Activated T-cell treated with anti-CD3 and anti-CD28 coated beads, Interleukin-2, amount 50 U/mL, for 4 hours (primary cell): ENCODE data around the gene RASL10A. TPM values are rescaled to one million over a fixed set of nuclear protein-coding genes. Genes with fewer than 3 reads are reported as not detected.
A peak's percentile ranks its signal among the peaks of the same experiment; 100 is the strongest.

Experiments
- ATAC-seq, 2 donors: fragments of 200-7000 bp; cut with Tn5 transposase; one replicate each; pipeline ENCODE4 v1.10.0; 2021
- DNase-seq: peaks from one replicate; pipeline ENCODE4 v3.0.0-alpha.2; 2020
- H3K27me3 Mint-ChIP-seq: one replicate; pipeline ENCODE4 v1.8.0; 2021; ENCODE audit warnings: low read depth, mixed read lengths
- H3K36me3 Mint-ChIP-seq: one replicate; pipeline ENCODE4 v1.8.0; 2022; ENCODE audit warnings: mixed read lengths; ENCODE audit not compliant: insufficient read depth
- H3K4me1 Mint-ChIP-seq: one replicate; pipeline ENCODE4 v1.8.0; 2021; ENCODE audit warnings: low read depth, mixed read lengths
- H3K4me3 Mint-ChIP-seq: one replicate; pipeline ENCODE4 v1.8.0; 2021; ENCODE audit warnings: mild to moderate bottlenecking, moderate library complexity, mixed read lengths
- H3K9me3 Mint-ChIP-seq: one replicate; pipeline ENCODE4 v1.8.0; 2021; ENCODE audit warnings: mixed read lengths
- total RNA-seq, 3 donors: library from RNA; stranded (reverse); gene quantifications; one replicate each; pipeline ENCODE4 v1.2.1, GENCODE V29; 2021

The RASL10A gene
- total RNA-seq, 3 donors from 2014 or later = 0.56 to 0.87 (median 0.79) TPM

- ATAC-seq (no peak), DNase-seq (no peak)
- Mint-ChIP-seq H3K4me1 (peaks cover 17% of the 10 kb centered on the region), H3K36me3 (no peaks in the 10 kb centered on the region), H3K27me3 (peaks cover 30% of the 10 kb centered on the region), H3K9me3 (no peaks in the 10 kb centered on the region), H3K4me3 (no peak overlapping the region)
These were observed 2.4 kb upstream of the RASL10A start for GRCh38 chr22:29317827-29318454.

- H3K4me1 Mint-ChIP-seq = peaks cover 17% of the 10 kb centered on the region
- no peak for ATAC-seq
- H3K27me3 Mint-ChIP-seq = peaks cover 40% of the 10 kb centered on the region
- no peak overlapping the region for H3K4me3 Mint-ChIP-seq
- no peaks in the 10 kb centered on the region for H3K9me3 Mint-ChIP-seq
- DNase-seq = no peak
- H3K36me3 Mint-ChIP-seq = no peaks in the 10 kb centered on the region
These were observed 788 bp upstream of the RASL10A start for GRCh38 chr22:29316141-29316828.

- DNase-seq (no peak), ATAC-seq (no peak)
- Mint-ChIP-seq H3K27me3 (peaks cover 44% of the 10 kb centered on the region), H3K36me3 (no peaks in the 10 kb centered on the region), H3K4me3 (peak overlapping the region; percentile 0), H3K4me1 (peaks cover 19% of the 10 kb centered on the region), H3K9me3 (no peaks in the 10 kb centered on the region)
These were observed 786 bp downstream of the RASL10A start for GRCh38 chr22:29314537-29315285.

- ATAC-seq = no peak
- peak overlapping the region; percentile 0 for H3K4me3 Mint-ChIP-seq
These were observed 1.7 kb downstream of the RASL10A start for GRCh38 chr22:29313576-29314466.

GRCh38 chr22:29313126-29313575 lies 2.3 kb downstream of the RASL10A start:
- ATAC-seq = peak; percentile 39 to 42
- no peaks in the 10 kb centered on the region for H3K36me3 Mint-ChIP-seq
- peaks cover 44% of the 10 kb centered on the region for H3K27me3 Mint-ChIP-seq
- DNase-seq = no peak
- H3K9me3 Mint-ChIP-seq = no peaks in the 10 kb centered on the region
- H3K4me3 Mint-ChIP-seq = no peak overlapping the region
- H3K4me1 Mint-ChIP-seq = peaks cover 26% of the 10 kb centered on the region

More at GRCh38 chr22:29313576-29314466, 1.7 kb downstream of the RASL10A start:
- no peaks in the 10 kb centered on the region for H3K36me3 Mint-ChIP-seq
- peaks cover 21% of the 10 kb centered on the region for H3K4me1 Mint-ChIP-seq
- no peaks in the 10 kb centered on the region for H3K9me3 Mint-ChIP-seq
- no peak for DNase-seq
- H3K27me3 Mint-ChIP-seq = peaks cover 44% of the 10 kb centered on the region

GRCh38 chr22:29312218-29313125 lies 3.0 kb downstream of the RASL10A start:
- DNase-seq (no peak), ATAC-seq (no peak)
- H3K27me3 Mint-ChIP-seq = peaks cover 44% of the 10 kb centered on the region
- no peaks in the 10 kb centered on the region for H3K36me3 Mint-ChIP-seq
- H3K9me3 Mint-ChIP-seq = no peaks in the 10 kb centered on the region
- H3K4me3 Mint-ChIP-seq = no peak overlapping the region
- H3K4me1 Mint-ChIP-seq = peaks cover 27% of the 10 kb centered on the region

GRCh38 chr22:29311464-29312217 lies 3.9 kb downstream of the RASL10A start:
- Mint-ChIP-seq H3K4me3 (no peak overlapping the region), H3K27me3 (peaks cover 40% of the 10 kb centered on the region), H3K36me3 (no peaks in the 10 kb centered on the region), H3K4me1 (peaks cover 29% of the 10 kb centered on the region), H3K9me3 (no peaks in the 10 kb centered on the region)
- ATAC-seq (no peak), DNase-seq (no peak)

- Mint-ChIP-seq H3K4me3 (no peak overlapping the region), H3K27me3 (peaks cover 39% of the 10 kb centered on the region), H3K4me1 (peaks cover 29% of the 10 kb centered on the region), H3K9me3 (no peaks in the 10 kb centered on the region), H3K36me3 (no peaks in the 10 kb centered on the region)
- peak; percentile 58 for DNase-seq
- peak; percentile 28 to 37 for ATAC-seq
These were observed 4.6 kb downstream of the RASL10A start for GRCh38 chr22:29310863-29311339.

GRCh38 chr22:29310065-29310862 lies 5.2 kb downstream of the RASL10A start:
- H3K27me3 Mint-ChIP-seq = peaks cover 45% of the 10 kb centered on the region
- H3K36me3 Mint-ChIP-seq = no peaks in the 10 kb centered on the region
- ATAC-seq (no peak), DNase-seq (no peak)
- H3K4me3 Mint-ChIP-seq = no peak overlapping the region
- H3K9me3 Mint-ChIP-seq = no peaks in the 10 kb centered on the region
- peaks cover 29% of the 10 kb centered on the region for H3K4me1 Mint-ChIP-seq

- Mint-ChIP-seq H3K9me3 (no peaks in the 10 kb centered on the region), H3K4me1 (peaks cover 26% of the 10 kb centered on the region), H3K36me3 (no peaks in the 10 kb centered on the region), H3K4me3 (no peak overlapping the region), H3K27me3 (peaks cover 48% of the 10 kb centered on the region)
- DNase-seq (no peak), ATAC-seq (no peak)
These were observed 6.0 kb downstream of the RASL10A start for GRCh38 chr22:29309332-29310064.

GRCh38 chr22:29308791-29309262 lies 6.7 kb downstream of the RASL10A start:
- H3K36me3 Mint-ChIP-seq = no peaks in the 10 kb centered on the region
- ATAC-seq = no peak
- H3K4me1 Mint-ChIP-seq = peaks cover 19% of the 10 kb centered on the region
- H3K27me3 Mint-ChIP-seq = peaks cover 45% of the 10 kb centered on the region
- no peak for DNase-seq
- no peaks in the 10 kb centered on the region for H3K9me3 Mint-ChIP-seq
- no peak overlapping the region for H3K4me3 Mint-ChIP-seq
